ENCODE measurements around the gene IGLON5.

- TF ChIP-seq POLR2A (IDR thresholded peaks at IDR 0.05) (no peak), CTCF (IDR thresholded peaks at IDR 0.05 in 4 of 5, conservative IDR thresholded peaks at IDR 0.05 in 1 of 5) (no peak)
These were observed 35.9 kb downstream of the IGLON5 start for GRCh38 chr19:51347209-51347928.
